Mucosa of descending colon (tissue), 3 donors: ENCODE measurements around the gene OR10AD1. TPM values are rescaled to one million over a fixed set of nuclear protein-coding genes. Genes with fewer than 3 reads are reported as not detected.
"Not testable (repeated sequence)": the region's sequence is repeated elsewhere in the genome, so short reads cannot be mapped to it uniquely, and the experiment has no call there.

Experiments used
- ATAC-seq: fragments of 200-7000 bp; cut with Tn5 transposase; one replicate; pipeline ENCODE4 v1.9.1; 2020; ENCODE audit warnings: mild to moderate bottlenecking, moderate library complexity
- DNase-seq, 3 donors: peaks; one replicate each; pipeline ENCODE4 v3.0.0-alpha.2; 2020
- H3K36me3 ChIP-seq: fragments of 200-600 bp; one replicate; pipeline ENCODE4 v1.8.0; 2021; ENCODE audit warnings: low read depth, mild to moderate bottlenecking
- H3K4me1 ChIP-seq: fragments of 200-600 bp; one replicate; pipeline ENCODE4 v1.8.0; 2021; ENCODE audit warnings: low read depth, mild to moderate bottlenecking
- H3K4me3 ChIP-seq: fragments of 200-600 bp; one replicate; pipeline ENCODE4 v1.8.0; 2021; ENCODE audit warnings: mild to moderate bottlenecking
- H3K9me3 ChIP-seq: fragments of 200-600 bp; one replicate; pipeline ENCODE4 v1.8.0; 2021; ENCODE audit warnings: mild to moderate bottlenecking
- intact Hi-C, 2 donors: fragments of 100-400 bp; cut with DNase I in 1 of 2; cut with micrococcal nuclease in 1 of 2; formaldehyde crosslinking; loops; one replicate each; pipeline versions ENCODE4 v1.11.0 to v1.11.1; 2022; cut with DNase I, micrococcal nuclease
- long read RNA-seq, 2 donors: library from polyadenylated mRNA; unstranded; transcript quantifications; one replicate each; pipeline ENCODE4 v2.0.0, GENCODE V29; 2019 to 2021
- total RNA-seq, 3 donors: library from RNA; stranded (reverse); fragmentation: NEBNext Ultra II Directional in 2 of 3; extraction: Animal tissue kit (Norgen Biotek cat#: 25700) in 2 of 3; gene quantifications; one replicate each; pipeline versions ENCODE4 v1.2.1 to v1.2.4, GENCODE V29; 2021 to 2023
- TF ChIP-seq, protein P1 (sequence below): fragments of 200-600 bp; IDR thresholded peaks from one replicate; pipeline ENCODE4 v1.8.0; 2022; ENCODE audit warnings: antibody characterized with exemption, mild to moderate bottlenecking
- donor health status: DM: no; HTN: no; CAD: no; lungs with moderate emphysema.
- donor health status: DM: no; HTN: no; CAD: no.
- donor health status: DM: no; HTN: yes; CAD: no.

Gene OR10AD1, protein sequence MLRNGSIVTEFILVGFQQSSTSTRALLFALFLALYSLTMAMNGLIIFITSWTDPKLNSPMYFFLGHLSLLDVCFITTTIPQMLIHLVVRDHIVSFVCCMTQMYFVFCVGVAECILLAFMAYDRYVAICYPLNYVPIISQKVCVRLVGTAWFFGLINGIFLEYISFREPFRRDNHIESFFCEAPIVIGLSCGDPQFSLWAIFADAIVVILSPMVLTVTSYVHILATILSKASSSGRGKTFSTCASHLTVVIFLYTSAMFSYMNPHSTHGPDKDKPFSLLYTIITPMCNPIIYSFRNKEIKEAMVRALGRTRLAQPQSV
- total RNA-seq = not detected
- long read RNA-seq, donor 1 = 0 reads
- long read RNA-seq, donor 2 = 0 reads

DNA sequence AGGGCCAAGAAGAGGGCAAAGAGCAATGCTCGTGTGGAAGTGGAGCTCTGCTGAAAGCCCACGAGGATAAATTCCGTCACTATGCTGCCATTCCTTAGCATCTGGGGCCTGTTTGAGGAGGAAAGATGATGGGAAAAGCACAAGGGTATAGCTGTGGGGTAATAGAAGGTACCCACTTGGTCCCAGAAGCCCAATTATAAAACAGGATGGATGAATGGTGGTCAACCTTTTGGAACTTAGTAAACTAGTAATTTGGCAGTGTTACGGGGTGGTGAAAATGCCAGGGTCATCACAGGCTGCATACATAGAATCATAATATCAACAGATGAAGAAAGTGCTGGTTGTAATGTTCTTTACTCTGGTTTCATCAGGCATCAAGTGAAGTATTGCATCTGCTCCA is at the start of gene OR10AD1:
OR10AD1 (minus strand) TSS at position 101 of the 400 bp plus-strand sequence; CDS start at position 101, 0 bp downstream.
- H3K4me1 ChIP-seq = peaks cover 7% of the 10 kb centered on the region
- TF ChIP-seq, protein P1, sequence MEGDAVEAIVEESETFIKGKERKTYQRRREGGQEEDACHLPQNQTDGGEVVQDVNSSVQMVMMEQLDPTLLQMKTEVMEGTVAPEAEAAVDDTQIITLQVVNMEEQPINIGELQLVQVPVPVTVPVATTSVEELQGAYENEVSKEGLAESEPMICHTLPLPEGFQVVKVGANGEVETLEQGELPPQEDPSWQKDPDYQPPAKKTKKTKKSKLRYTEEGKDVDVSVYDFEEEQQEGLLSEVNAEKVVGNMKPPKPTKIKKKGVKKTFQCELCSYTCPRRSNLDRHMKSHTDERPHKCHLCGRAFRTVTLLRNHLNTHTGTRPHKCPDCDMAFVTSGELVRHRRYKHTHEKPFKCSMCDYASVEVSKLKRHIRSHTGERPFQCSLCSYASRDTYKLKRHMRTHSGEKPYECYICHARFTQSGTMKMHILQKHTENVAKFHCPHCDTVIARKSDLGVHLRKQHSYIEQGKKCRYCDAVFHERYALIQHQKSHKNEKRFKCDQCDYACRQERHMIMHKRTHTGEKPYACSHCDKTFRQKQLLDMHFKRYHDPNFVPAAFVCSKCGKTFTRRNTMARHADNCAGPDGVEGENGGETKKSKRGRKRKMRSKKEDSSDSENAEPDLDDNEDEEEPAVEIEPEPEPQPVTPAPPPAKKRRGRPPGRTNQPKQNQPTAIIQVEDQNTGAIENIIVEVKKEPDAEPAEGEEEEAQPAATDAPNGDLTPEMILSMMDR = no peak
- DNase-seq (no peak), ATAC-seq (no peak)
- no peaks in the 10 kb centered on the region for H3K36me3 ChIP-seq
- H3K9me3 ChIP-seq = peaks cover 39% of the 10 kb centered on the region
- H3K4me3 ChIP-seq = no peak within 1 kb of the TSS
- intact Hi-C loops = no loop called here

DNA sequence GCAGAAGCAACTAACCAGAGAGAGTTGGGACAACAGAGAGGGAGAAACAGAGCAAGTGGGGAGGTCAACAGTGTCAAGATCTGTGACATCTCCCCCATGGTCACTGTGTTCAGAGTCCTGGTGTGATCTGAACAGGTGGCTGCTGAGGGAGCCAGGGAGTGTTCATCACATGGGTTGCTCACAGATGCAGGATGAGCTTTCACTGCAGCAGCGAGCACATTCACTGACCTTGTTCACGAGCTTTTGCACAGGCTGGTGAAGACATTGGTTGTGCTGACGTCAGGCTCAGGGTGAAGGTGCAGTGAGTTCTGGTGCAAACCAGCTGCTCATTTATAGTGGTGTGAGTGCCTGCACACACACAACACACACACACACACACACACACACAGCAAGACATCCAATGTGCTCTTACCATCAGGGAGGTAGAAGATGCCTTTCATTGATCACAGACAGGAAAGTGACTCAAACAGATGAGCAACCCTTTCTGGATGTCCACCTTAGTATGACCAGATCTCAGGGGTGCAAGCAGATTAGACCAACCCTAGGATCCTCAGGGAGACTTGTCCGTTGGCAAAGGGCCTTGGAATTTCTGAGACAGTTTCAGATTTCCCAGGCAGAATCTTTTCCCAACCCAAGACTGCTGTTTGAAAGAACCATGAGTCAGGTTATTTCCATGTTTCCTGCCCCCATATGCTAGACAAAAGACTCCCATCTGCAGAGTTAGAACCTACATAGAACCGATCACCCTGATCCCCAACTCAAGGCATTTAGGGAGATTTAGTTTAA is 44.3 kb upstream of the OR10AD1 start:
- no peaks in the 10 kb centered on the region for H3K36me3 ChIP-seq
- peak; percentile 12 for ATAC-seq
- peaks cover 2% of the 10 kb centered on the region for H3K9me3 ChIP-seq
- H3K4me1 ChIP-seq = no peaks in the 10 kb centered on the region
- no peak for DNase-seq
- TF ChIP-seq, protein P1 = no peak
- H3K4me3 ChIP-seq = no peak overlapping the region
- intact Hi-C loops = no loop called here

DNA sequence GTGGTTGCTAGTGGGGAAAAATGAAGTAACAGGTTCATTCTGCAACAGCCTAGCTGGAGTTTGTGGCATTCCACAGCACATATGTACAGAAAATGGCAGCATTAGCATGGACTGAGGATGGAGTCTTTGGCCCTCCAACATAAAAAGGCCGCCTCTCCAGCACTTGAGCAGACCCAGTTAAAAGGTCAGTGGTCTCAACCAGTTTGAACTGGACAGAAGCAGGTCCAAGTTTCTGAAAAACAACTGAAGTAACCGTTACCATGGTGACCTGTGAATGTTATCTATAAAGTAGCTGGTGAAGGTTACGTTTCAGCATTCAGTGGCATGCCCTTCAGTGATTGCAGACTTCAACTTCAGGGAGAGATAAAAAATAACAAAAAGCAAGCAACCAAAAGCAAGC is 34.1 kb upstream of the OR10AD1 start:
- intact Hi-C loops = no loop called here
- Histone ChIP-seq H3K36me3 (no peaks in the 10 kb centered on the region), H3K4me3 (no peak overlapping the region), H3K9me3 (no peaks in the 10 kb centered on the region), H3K4me1 (no peaks in the 10 kb centered on the region)
- ATAC-seq (no peak), DNase-seq (no peak)
- TF ChIP-seq, protein P1 = no peak

DNA sequence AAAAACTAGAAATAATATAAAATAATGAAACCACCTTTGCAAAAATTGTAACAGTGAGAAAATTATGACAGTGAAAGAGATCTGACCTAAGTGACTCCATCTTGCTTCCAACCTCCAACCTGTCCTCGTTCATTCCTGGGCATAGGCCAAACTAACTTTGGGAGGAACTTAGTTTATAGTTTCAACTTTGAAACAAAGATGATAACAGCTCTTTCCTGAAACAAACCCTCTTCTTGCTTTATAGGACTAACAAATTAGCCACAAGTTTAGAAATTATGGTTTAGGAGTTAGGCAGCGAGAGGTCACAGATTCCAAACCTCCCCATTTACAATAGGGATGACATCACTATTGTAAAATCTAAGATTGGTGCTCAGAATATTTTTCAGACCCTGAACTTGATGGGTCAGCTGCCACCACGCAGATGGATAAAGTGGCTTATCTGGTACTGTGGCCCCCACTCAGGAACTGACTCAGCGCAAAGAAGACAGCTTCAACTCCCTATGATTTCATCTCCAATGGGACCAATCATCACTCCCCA is 32.8 kb upstream of the OR10AD1 start:
- TF ChIP-seq, protein P1 = no peak
- Histone ChIP-seq H3K9me3 (no peaks in the 10 kb centered on the region), H3K36me3 (no peaks in the 10 kb centered on the region), H3K4me1 (no peaks in the 10 kb centered on the region), H3K4me3 (no peak overlapping the region)
- no peak for ATAC-seq
- intact Hi-C loops = no loop called here
- DNase-seq = no peak

DNA sequence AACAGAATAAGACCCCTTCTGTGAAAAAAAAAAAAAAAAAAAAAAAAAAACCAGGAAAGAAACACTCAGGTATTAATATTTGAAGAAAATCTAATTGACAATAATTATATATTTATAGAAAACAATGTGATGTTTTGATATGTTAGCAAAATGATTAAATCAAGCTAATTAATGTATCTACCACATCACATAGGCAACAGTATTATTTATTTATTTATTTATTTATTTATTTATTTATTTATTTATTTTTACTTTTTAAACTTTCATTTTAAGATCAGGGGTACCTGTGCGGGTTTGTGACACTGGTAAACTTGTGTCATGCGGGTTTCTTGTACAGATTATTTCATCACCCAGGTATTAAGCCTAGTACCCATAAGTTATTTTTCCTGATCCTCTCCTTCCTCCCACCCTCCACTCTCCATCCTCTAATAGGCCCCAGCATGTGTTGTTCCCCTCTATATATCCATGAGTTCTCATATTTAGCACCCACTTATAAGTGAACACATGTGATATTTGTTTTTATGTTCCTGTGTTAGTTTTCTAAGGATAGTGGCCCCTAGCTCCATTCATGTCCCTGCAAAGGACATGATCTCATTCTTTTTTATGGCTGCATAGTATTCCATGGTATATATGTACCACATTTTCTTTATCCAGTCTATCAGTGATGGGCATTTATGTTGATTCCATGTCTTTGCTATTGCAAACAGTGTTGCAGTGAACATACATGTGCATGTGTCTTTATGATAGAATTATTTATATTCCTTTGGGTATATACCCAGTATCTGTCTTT is 28.3 kb upstream of the OR10AD1 start:
- DNase-seq, H3K4me1 ChIP-seq, H3K4me3 ChIP-seq, intact Hi-C loops, H3K9me3 ChIP-seq, H3K36me3 ChIP-seq, ATAC-seq: not testable (repeated sequence)

DNA sequence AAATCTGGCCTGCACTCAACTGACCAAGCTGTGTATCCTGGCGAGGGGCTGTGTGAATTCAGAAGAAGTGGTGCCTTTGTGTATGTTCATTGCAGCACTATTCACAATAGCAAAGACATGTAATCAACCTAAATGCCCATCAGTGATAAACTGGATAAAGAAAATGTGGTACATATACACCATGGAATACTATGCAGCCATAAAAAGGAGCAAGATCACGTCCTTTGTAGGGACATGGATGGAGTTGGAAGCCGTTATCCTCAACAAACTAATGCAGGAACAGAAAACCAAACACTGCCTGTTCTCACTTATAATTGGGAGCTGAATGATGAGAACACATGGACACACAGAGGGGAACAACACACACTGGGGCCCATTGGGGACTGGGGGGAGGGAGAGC is 21.4 kb upstream of the OR10AD1 start:
- intact Hi-C loops, H3K9me3 ChIP-seq: not testable (repeated sequence)

More for the DNA sequence above, 21.4 kb upstream of the OR10AD1 start:
- H3K4me1 ChIP-seq, H3K4me3 ChIP-seq, ATAC-seq, H3K36me3 ChIP-seq, DNase-seq: not testable (repeated sequence)
